ELR (cell line): ENCODE results near the gene CYP1B1.
A peak's percentile ranks its signal among the peaks of the same experiment; 100 is the strongest.
"Not testable (repeated sequence)": the region's sequence is repeated elsewhere in the genome, so short reads cannot be mapped to it uniquely, and the experiment has no call there.

ENCODE experiments used
- DNase-seq: peaks from one replicate; pipeline ENCODE4 v3.0.0-alpha.2; 2015; ENCODE audit warnings: low read depth

CYP1B1 gene

GRCh38 chr2:38098421-38099098 is 22.6 kb upstream of the CYP1B1 start:
- no peak for DNase-seq

GRCh38 chr2:38097988-38098385 is 22.0 kb upstream of the CYP1B1 start:
- DNase-seq = no peak

GRCh38 chr2:38097258-38097987 is 21.5 kb upstream of the CYP1B1 start:
- no peak for DNase-seq

GRCh38 chr2:38095996-38096861 is 20.3 kb upstream of the CYP1B1 start:
- peak; percentile 42 for DNase-seq

GRCh38 chr2:38095079-38095995 is 19.4 kb upstream of the CYP1B1 start:
- no peak for DNase-seq

- DNase-seq = peak; percentile 47
These were observed 17.7 kb upstream of the CYP1B1 start for GRCh38 chr2:38093527-38094165.

GRCh38 chr2:38092196-38092902 is 16.4 kb upstream of the CYP1B1 start:
- DNase-seq = peak; percentile 51

- DNase-seq = no peak
These were observed 15.8 kb upstream of the CYP1B1 start for GRCh38 chr2:38091760-38092159.

- DNase-seq = no peak
These were observed 15.0 kb upstream of the CYP1B1 start for GRCh38 chr2:38090928-38091327.

- not testable (repeated sequence) for DNase-seq
These were observed 14.3 kb upstream of the CYP1B1 start for GRCh38 chr2:38090212-38090611.

GRCh38 chr2:38085998-38086698 is 10.2 kb upstream of the CYP1B1 start:
- DNase-seq = not testable (repeated sequence)

- DNase-seq = not testable (repeated sequence)
These were observed 8.6 kb upstream of the CYP1B1 start for GRCh38 chr2:38084556-38084955.

GRCh38 chr2:38082727-38083126 is 6.8 kb upstream of the CYP1B1 start:
- not testable (repeated sequence) for DNase-seq

- no peak for DNase-seq
These were observed 4.4 kb upstream of the CYP1B1 start for GRCh38 chr2:38080346-38080745.

GRCh38 chr2:38079116-38080052 is 3.4 kb upstream of the CYP1B1 start:
- DNase-seq = no peak

GRCh38 chr2:38077431-38077769 is 1.4 kb upstream of the CYP1B1 start:
- no peak for DNase-seq

- DNase-seq = peak; percentile 86
These were observed 919 bp upstream of the CYP1B1 start for GRCh38 chr2:38076710-38077430.

- peak; percentile 78 for DNase-seq
These were observed 280 bp upstream of the CYP1B1 start for GRCh38 chr2:38076152-38076709.
